ENCODE measurements around the gene RAB31.

GRCh38 chr18:9684881-9685614, 23.1 kb upstream of the RAB31 start:
- TF ChIP-seq MXI1 (conservative IDR thresholded peaks at IDR 0.05; ENCODE audit: poor library complexity, severe bottlenecking) (no peak), CTCF (IDR thresholded peaks at IDR 0.05; ENCODE audit: poor library complexity, severe bottlenecking) (no peak), REST (IDR thresholded peaks at IDR 0.05; ENCODE audit: borderline replicate concordance) (no peak), EZH2 (IDR thresholded peaks at IDR 0.05; ENCODE audit: borderline replicate concordance, insufficient read depth, low read length, poor library complexity, severe bottlenecking) (no peak), TAF1 (IDR thresholded peaks at IDR 0.05; ENCODE audit: low read depth) (no peak), POLR2AphosphoS5 (IDR thresholded peaks at IDR 0.05) (no peak), RAD21 (conservative IDR thresholded peaks at IDR 0.05) (no peak), SMC3 (conservative IDR thresholded peaks at IDR 0.05; ENCODE audit: poor library complexity) (no peak), EP300 (conservative IDR thresholded peaks at IDR 0.05; ENCODE audit: poor library complexity, severe bottlenecking) (no peak)

Measured in neural cell (in vitro differentiated cells).